ENCODE results near the gene MFSD12.
"Not testable (repeated sequence)": the region's sequence is repeated elsewhere in the genome, so short reads cannot be mapped to it uniquely, and the experiment has no call there.

Gene MFSD12

GRCh38 chr19:3520166-3521103 lies 37.0 kb downstream of the MFSD12 start:
- DNase-seq: no peak

DNA sequence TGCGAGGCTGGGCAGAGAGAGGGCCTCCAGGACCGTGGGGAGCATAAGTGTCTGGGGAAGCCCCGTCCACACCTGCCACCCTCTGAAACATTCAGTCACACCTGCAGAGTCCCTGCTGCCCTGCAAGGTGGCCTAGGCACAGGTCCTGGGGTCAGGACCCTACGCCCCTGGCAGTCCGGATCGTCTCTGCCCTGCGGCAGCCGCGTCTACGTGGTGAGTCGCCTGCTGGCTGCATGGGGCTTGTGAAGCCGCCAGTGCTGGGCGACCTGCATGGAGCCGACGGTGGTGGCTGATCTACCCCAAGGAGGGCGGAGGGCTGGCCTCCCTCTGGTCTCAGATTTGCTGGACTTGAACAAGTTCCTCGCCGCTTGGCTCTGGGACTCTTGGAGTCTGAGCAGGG lies 38.3 kb downstream of the MFSD12 start:
- DNase-seq: no peak

DNA sequence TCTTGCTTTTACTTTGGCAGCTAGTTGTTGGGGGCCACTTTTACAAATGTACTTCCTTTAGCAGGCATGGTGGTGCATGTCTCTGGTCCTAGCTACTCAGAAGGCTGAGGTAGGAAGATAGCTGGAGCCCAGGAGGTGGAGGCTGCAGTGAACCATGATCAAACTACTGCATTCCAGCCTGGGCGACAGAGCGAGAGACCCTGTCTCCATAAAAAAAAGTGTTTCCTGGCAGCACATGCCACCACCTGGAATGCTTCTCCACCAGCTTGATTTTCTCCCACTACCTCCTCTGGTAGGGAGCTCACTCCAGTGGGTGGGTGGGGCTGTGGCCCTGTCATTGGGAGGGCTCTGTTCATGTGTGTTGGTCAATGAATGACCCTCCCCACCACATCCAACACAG lies 38.7 kb downstream of the MFSD12 start:
- DNase-seq: no peak

- no peak for DNase-seq
These were observed 39.1 kb downstream of the MFSD12 start for GRCh38 chr19:3518255-3518654.

DNA sequence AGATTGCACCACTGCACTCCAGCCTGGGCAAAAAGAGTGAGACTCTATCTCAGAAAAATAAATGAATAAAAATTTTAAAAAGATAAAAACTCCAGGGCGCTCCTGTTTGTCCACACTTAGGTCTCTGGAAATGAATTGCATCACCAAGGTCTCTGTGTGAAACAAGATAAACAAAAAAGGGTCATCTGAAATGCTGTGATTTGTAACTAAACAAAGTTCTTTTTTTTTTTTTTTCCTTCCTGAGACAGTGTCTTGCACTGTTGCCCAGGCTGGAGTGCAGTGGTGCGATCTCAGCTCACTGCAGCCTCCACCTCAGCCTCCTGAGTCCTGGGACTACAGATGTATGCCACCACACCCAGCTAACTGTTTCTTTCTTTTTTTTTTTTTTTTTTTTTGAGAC lies 39.7 kb downstream of the MFSD12 start:
- DNase-seq: no peak

DNA sequence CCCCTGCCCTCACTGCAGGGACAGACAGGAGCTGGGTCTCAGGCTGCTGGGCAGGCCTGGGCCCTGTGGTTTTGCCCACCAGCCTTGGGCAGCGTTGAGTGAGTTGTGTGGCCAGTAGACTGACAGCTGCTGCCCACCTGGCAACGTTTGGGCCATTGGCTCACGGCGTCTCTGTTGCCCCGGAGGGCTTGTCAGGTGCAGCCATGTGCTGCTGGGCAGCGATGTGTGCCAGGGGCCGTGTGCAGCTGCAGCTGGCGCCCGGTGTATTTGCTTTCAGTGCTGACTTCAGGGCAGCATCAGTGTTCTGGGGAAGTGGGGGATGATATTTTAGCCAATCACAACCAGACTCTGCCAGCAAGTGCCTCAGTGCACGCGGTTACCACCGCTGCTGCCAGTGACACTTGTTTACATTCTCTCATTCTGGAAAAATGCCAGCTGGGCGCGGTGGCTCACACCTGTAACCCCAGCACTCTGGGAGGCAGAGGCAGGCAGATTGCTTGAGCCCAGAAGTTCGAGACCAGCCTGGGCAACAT lies 40.6 kb downstream of the MFSD12 start:
- DNase-seq: peak; percentile 44

DNA sequence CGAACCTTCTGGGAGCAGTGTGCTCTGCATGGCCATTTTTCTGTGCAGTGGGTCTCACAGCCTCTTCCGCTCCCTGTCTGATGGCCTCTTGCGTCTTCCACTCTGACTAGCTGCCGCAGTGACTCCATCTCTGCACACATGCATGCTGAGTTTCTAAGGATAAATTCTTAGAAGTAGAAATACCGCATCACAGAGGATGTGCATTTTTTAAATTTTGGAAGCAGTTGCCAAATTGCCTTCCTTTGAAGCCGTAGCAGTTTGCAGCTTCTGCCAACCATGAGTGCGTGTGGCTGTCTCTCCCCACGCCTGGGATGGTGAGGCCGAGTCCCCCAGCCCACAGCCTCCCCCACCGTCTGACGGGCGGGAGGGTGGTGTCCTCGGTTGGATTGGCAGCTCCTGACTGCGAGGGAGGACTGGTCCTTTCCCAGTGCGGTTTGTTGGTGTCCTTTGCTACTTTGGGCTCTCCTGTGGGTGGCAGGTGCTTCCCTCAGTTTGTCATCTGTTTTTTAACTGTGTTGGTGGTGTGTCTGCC lies 41.4 kb downstream of the MFSD12 start:
- DNase-seq: no peak

GRCh38 chr19:3514930-3515329 lies 42.5 kb downstream of the MFSD12 start:
- no peak for DNase-seq

- DNase-seq: no peak
These were observed 43.9 kb downstream of the MFSD12 start for GRCh38 chr19:3513229-3514140.

DNA sequence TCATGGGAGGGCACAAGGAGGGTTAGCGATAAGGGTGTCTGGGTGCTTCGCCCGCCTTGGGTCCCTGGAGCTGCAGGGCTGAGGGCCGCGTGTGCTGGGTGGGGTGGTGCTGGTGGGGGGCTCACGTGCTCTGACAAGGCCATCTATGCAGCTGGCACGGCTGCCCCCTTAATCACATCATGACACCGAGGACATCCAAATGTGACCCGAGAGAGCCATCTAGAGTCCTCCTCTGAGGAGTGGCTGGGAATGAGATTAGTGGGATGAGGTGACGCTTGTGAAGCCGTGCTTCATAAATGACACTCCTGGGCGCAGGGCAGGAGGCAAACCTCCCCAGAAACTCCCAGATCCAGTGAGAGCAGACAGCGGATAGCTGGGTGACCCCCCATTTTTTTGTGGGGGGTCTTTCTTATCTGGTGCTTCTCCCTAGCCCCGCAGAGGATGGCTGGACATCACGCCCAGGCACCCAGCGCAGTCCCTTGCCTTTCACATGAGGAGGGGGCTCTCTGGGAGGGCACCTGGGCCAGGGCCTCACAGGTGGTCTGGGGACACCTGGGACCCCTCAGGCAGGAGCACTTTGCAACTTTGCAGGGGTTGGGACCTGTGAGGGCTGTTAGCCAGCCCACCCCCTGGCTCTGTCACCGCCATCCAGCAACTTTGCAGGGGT lies 44.7 kb downstream of the MFSD12 start:
- DNase-seq: no peak

DNA sequence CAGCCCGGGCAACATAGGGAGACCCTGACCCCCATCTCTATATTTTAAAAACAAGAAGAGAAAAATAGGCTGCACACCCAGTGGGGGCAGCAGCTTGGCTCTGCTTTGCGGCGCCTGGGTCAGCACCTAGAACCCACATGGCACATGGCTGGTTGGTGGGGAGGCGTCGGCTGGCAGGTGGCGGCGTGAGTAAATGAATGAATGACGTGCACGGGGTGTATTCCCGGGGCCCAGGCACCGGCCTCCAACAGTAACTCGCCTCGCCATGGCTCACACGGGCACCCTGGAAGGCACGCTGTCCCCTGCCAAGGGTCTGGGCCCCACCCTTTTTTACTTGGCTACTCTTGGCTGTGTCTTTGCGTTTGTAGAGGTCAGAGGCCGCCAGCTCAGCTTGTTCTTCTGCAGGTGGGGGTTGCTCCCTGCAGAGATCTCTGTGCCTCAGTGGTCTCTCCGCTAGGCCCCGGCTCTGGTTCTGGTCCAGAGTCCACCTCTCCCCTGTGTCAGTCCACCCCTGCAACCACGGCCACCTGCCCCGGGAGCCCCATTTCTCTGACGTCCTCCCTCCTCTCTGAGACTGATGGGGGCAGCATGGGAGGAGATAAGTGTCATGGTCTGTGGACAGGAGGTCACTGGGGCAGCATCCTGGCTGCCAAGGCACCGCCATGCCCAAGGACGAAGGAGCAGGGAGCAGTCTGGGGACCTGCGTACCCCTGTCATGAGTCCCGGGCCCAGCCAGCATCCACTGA lies 45.7 kb downstream of the MFSD12 start:
- DNase-seq: no peak

- DNase-seq: no peak
These were observed 46.7 kb downstream of the MFSD12 start for GRCh38 chr19:3510727-3511126.

GRCh38 chr19:3509566-3509989 lies 47.8 kb downstream of the MFSD12 start:
- no peak for DNase-seq

- no peak for DNase-seq
These were observed 48.4 kb downstream of the MFSD12 start for GRCh38 chr19:3508771-3509535.

DNA sequence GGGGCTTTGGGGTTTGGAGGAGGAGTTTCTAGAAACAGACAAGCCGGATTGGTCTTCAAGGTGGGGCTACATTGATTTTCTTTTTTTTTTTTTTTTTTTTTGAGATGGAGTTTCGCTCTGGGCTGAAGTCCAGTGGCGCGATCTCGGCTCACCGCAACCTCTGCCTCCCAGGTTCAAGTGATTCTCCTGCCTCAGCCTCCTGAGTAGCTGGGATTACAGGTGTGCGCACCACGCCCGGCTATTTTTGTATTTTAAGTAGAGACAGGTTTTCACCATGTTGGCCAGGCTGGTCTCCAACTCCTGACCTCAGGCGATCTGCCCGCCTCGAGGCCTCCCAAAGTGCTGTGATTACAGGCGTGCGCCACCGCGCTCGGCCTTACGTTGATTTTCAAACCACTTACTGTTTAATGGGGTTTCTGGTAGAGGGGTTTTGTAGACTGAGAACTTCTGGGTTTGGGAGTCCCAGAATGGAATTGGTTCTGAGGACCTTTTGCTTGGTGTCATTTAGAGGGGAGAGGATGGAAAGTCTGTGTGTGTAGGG lies 49.2 kb downstream of the MFSD12 start:
- not testable (repeated sequence) for DNase-seq

- DNase-seq: no peak
These were observed 49.8 kb downstream of the MFSD12 start for GRCh38 chr19:3507371-3508120.

DNA sequence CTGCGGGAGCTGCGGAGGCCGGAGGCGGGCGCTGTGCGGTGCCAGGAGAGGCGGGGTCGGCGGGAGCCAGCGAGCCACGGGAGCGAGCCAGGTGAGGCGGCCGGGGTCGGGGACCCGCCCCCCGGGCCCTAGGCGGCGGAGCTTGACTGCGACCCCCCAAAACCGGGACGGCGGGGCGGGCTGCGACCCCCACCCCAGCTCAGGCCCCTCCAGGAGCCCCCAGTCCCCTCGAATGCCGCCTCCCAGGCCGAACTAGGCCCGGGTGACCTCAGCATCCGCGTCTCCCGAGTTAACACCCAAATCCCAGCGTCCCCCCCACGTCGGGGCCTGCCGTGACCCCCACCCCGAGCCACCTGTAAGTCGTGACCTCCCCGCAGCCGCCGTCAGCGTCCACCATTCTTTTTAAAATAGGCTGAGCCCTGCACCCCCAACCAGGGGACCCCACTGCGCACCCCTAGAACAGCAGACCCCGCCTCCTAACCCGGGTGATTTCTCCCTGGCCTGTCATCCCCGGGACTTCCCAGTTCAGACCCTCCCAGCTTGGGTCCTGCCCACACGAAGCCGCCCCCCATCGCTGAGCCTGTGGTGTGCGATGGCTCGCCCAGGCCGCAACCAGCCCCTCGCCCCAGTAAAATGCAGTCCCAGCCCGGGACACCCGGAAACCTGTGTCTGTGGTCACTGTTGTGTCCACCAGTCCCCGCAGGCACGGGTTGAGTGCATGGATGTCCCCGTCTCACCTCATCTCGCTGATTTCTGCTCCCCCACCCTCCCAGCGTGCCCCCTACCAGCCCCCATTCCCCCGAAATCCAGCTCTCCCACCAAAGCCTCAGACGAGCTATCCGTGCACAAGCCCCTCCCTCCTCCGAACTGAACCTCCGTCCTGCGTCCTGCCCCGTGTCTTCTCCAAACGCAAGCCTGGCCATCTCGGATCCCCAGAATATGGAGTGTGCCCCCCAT lies 50.7 kb downstream of the MFSD12 start:
- no peak for DNase-seq

DNA sequence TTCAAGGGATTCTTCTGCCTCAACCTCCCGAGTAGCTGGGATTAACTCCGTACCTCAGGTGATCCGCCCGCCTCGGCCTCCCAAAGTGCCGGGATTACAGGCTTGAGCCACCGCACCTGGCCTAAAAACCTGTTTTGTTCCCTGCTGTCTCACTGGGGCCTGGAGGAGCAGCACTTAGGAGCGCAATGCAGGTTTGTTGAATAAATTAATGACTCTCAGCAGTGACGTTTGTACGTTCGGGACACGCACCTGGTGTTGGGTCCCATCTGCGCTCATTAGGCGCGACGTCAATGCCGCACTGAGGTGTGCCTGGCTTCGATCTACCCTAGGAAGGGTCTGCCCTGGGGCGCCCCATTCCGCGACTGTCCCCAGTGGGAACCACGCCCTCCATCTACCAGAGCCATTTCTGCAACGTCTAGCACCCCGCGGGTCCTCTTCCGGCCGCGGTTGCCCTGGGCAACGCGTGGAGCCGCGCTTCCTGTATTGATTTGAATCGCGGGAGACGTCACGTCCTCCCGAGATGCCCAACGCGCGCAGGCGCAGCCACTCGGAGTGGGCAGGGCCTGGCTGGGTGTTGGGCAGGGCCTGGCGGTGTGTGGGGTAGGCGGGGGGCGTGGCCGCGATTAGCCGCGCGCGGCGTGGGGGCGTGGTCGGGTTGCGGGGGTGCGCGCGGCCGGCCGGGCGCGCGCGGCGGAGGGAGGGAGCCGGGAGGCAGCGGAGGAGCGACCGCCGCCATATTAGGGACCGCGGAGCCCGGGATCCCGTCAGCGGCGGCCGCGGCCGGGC lies 51.6 kb downstream of the MFSD12 start, which contains the start of gene FZR1:
Gene FZR1 (plus strand): TSS at position 714 of the 786 bp plus-strand sequence. CDS start 16,679 bp downstream, outside the sequence.
- peak; percentile 97 for DNase-seq
